GM12872 (cell line): Measurements from ENCODE around the gene ENPP7.

Source experiments
- CTCF ChIP-seq: IDR thresholded peaks from 3 replicates; pipeline ENCODE4 v1.5.1; 2011; ENCODE audit warnings: low read depth, mild to moderate bottlenecking, low read length, moderate library complexity; ENCODE audit not compliant: insufficient read depth

The ENPP7 gene

GRCh38 chr17:79791735-79792161 lies 61.0 kb downstream of the ENPP7 start:
- TF ChIP-seq CTCF = no peak
